ENCODE results near the gene NYNRIN.

The NYNRIN gene

DNA sequence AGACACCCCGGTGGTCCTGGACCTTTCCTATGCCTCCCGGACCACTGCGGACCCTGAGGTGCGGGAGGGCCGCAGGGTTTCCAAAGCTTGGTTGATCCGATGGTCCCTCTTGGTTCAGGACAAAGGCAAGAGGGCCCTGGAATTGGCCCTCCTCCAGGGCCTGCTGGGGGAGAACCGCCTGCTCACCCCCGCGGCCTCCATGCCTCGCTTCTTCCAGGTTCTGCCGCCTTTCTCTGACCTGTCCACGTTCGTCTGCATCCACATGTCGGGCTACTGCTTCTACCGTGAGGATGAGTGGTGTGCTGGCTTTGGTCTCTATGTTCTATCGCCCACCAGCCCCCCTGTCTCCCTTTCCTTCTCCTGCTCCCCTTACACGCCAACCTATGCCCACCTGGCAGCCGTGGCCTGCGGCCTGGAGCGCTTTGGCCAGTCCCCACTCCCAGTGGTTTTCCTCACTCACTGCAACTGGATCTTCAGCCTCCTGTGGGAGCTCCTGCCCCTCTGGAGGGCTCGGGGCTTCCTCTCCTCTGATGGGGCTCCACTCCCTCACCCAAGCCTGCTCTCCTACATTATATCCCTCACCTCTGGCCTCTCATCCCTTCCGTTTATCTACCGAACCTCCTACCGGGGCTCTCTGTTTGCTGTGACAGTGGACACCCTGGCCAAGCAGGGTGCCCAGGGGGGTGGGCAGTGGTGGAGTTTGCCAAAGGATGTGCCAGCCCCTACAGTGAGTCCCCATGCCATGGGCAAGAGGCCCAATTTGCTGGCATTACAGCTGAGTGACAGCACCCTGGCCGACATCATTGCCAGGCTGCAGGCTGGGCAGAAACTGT, 16.8 kb downstream of the NYNRIN start:
- DNase-seq (ENCODE audit: low read depth in 2 of 2) = no peak
- TF ChIP-seq CTCF (IDR thresholded peaks at IDR 0.05; ENCODE audit: low read depth, low read length) = no peak
- H3K4me3 ChIP-seq (replicated peaks in 1 of 2; ENCODE audit: low read depth in 2 of 2, low read length in 2 of 2) = no peak overlapping the region

DNA sequence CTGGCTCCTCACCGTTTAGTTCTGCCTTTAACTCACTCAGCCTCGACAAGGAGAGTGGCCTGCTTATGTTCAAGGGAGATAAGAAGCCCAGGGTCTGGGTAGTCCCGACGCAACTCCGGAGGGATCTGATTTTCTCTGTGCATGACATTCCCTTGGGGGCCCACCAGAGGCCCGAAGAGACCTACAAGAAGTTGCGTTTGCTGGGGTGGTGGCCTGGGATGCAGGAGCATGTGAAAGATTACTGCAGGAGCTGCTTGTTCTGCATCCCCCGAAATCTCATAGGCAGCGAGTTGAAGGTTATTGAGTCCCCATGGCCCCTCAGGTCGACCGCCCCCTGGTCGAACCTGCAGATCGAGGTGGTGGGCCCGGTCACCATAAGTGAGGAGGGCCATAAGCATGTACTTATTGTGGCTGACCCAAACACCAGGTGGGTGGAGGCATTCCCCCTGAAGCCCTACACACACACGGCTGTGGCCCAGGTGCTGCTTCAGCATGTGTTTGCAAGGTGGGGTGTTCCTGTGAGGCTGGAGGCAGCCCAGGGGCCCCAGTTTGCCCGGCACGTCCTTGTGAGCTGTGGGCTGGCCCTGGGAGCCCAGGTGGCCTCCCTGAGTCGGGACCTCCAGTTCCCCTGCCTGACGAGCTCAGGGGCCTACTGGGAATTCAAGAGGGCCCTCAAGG, 17.6 kb downstream of the NYNRIN start:
- no peak for TF ChIP-seq CTCF (IDR thresholded peaks at IDR 0.05; ENCODE audit: low read depth, low read length)
- DNase-seq (ENCODE audit: low read depth in 2 of 2) = no peak
- H3K4me3 ChIP-seq (replicated peaks in 1 of 2; ENCODE audit: low read depth in 2 of 2, low read length in 2 of 2) = no peak overlapping the region

GRCh38 chr14:24416932-24417619, 18.3 kb downstream of the NYNRIN start:
- no peak overlapping the region for H3K4me3 ChIP-seq (replicated peaks in 1 of 2; ENCODE audit: low read depth in 2 of 2, low read length in 2 of 2)
- no peak for DNase-seq (ENCODE audit: low read depth in 2 of 2)
- TF ChIP-seq CTCF (IDR thresholded peaks at IDR 0.05; ENCODE audit: low read depth, low read length) = no peak

DNA sequence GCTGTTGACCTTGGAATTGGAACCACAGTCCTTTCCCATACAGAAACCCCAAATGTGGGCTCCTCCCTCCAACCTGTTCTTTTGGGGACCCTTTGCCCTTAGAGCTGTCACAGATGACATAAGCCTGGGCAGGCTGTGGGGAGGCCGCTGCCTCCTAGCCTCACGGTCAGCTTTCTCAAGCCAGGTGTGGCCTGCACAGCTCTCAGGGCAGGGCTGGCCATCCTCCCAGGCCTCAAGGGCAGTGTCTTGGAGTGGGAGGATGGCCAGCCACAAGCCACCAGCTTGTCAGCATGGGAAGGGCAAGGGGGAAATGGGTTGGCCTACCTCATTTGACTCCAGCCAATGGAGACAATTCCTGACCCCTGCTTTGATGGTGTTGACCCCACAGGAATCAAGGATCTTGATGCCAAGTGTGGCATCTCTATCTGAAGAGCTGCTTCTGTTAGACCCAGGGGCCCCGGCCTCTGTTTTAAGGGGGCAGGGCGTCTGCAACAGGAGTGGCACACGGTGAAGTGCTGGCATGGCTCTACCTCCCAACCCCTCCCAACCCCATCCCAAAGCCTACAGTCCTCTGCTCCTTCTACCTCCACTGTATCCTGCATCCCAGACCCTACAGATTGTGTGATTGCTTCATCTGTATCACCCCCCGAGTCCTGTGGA, 19.2 kb downstream of the NYNRIN start:
- TF ChIP-seq CTCF (IDR thresholded peaks at IDR 0.05; ENCODE audit: low read depth, low read length) = no peak
- H3K4me3 ChIP-seq (replicated peaks in 1 of 2; ENCODE audit: low read depth in 2 of 2, low read length in 2 of 2) = no peak overlapping the region
- DNase-seq (ENCODE audit: low read depth in 2 of 2) = no peak

DNA sequence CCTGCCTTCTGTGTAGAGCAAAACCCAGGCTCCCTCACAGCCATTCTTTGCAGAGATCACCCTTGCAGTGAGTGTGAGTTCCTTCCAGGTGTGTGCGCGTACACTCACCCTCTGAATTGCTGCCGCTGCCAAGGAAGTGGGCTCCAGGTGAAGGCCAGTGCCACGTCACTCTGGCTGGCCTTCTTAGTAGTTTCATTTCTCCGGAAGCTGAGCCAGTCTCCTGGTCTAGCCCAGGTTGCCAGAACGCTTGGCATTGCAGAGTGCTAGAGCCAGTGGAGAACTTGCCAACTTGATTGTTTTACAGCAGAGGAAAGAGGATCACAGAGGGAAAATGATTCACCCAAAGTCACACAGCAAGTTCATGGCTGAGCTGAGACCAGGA, 19.7 kb downstream of the NYNRIN start:
- DNase-seq (ENCODE audit: low read depth in 2 of 2) = peak; percentile 36 to 44
- no peak for TF ChIP-seq CTCF (IDR thresholded peaks at IDR 0.05; ENCODE audit: low read depth, low read length)
- no peak overlapping the region for H3K4me3 ChIP-seq (replicated peaks in 1 of 2; ENCODE audit: low read depth in 2 of 2, low read length in 2 of 2)

DNA sequence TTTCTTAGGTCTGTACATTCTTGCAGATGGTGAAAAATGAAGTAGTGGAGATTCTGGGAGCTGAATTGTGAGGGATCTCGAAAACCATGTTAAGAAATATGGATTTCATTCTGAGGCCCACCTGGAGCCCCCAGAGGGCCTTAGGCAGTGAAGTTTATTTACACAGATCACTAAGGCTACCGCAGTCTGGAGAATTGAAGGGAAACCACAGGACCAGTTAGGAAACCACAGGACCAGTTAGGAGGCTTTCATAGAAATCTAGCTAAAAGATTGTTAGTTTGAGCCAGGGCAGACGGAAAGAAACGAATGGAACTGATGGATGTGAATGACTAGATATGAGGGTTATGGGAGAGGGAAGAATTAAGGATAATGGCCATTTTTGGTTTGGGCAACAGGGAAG, 23.5 kb downstream of the NYNRIN start:
- TF ChIP-seq CTCF (IDR thresholded peaks at IDR 0.05; ENCODE audit: low read depth, low read length) = no peak
- no peak overlapping the region for H3K4me3 ChIP-seq (replicated peaks in 1 of 2; ENCODE audit: low read depth in 2 of 2, low read length in 2 of 2)
- DNase-seq (ENCODE audit: low read depth in 2 of 2) = no peak
